Measurements from ENCODE around the gene TRIM43. TPM values are rescaled to one million over a fixed set of nuclear protein-coding genes. Genes with fewer than 3 reads are reported as not detected.
"Not testable (repeated sequence)": the region's sequence is repeated elsewhere in the genome, so short reads cannot be mapped to it uniquely, and the experiment has no call there.

The TRIM43 gene
- total and polyA plus RNA-seq, 4 donors: not detected

- H3K4me1 ChIP-seq (ENCODE audit: control insufficient read depth in 1 of 2, insufficient read depth in 2 of 2, low read length in 2 of 2); H3K27me3 ChIP-seq (ENCODE audit: control insufficient read depth in 1 of 2, insufficient read depth in 2 of 2, low read length in 1 of 2); intact Hi-C loops (cut with DNase I); H3K4me3 ChIP-seq (ENCODE audit: low read length in 2 of 2); DNase-seq; H3K27ac ChIP-seq (ENCODE audit: low read depth in 1 of 2, low read length in 2 of 2); H3K36me3 ChIP-seq (ENCODE audit: control insufficient read depth in 1 of 2, insufficient read depth in 2 of 2, low read length in 1 of 2); H3K9me3 ChIP-seq (ENCODE audit: control insufficient read depth, low read length); ATAC-seq (ENCODE audit: low FRiP score): not testable (repeated sequence)
- 85% methylated on average over 1 of the region's 1 CpG for WGBS, 2 donors
Observed at GRCh38 chr2:95584321-95584720, 7.5 kb upstream of the TRIM43 start.

- H3K4me3 ChIP-seq (ENCODE audit: low read length in 2 of 2); H3K4me1 ChIP-seq (ENCODE audit: control insufficient read depth in 1 of 2, insufficient read depth in 2 of 2, low read length in 2 of 2); DNase-seq; ATAC-seq (ENCODE audit: low FRiP score); H3K36me3 ChIP-seq (ENCODE audit: control insufficient read depth in 1 of 2, insufficient read depth in 2 of 2, low read length in 1 of 2); H3K27ac ChIP-seq (ENCODE audit: low read depth in 1 of 2, low read length in 2 of 2); H3K27me3 ChIP-seq (ENCODE audit: control insufficient read depth in 1 of 2, insufficient read depth in 2 of 2, low read length in 1 of 2); intact Hi-C loops (cut with DNase I); H3K9me3 ChIP-seq (ENCODE audit: control insufficient read depth, low read length): not testable (repeated sequence)
- 84% methylated on average over 4 of the region's 4 CpGs for WGBS, 2 donors
Observed at GRCh38 chr2:95589777-95590536, 1.8 kb upstream of the TRIM43 start.

- H3K4me3 ChIP-seq (ENCODE audit: low read length in 2 of 2); intact Hi-C loops (cut with DNase I); ATAC-seq (ENCODE audit: low FRiP score); H3K27ac ChIP-seq (ENCODE audit: low read depth in 1 of 2, low read length in 2 of 2); H3K27me3 ChIP-seq (ENCODE audit: control insufficient read depth in 1 of 2, insufficient read depth in 2 of 2, low read length in 1 of 2); H3K4me1 ChIP-seq (ENCODE audit: control insufficient read depth in 1 of 2, insufficient read depth in 2 of 2, low read length in 2 of 2); H3K36me3 ChIP-seq (ENCODE audit: control insufficient read depth in 1 of 2, insufficient read depth in 2 of 2, low read length in 1 of 2); H3K9me3 ChIP-seq (ENCODE audit: control insufficient read depth, low read length): not testable (repeated sequence)
- 87 to 90% methylated on average over 13 of the region's 13 CpGs for WGBS, 2 donors
- DNase-seq: peak in 1 of 2 donors; percentile 25
Observed at GRCh38 chr2:95592973-95593372, 1.2 kb downstream of the TRIM43 start.

- DNase-seq; H3K36me3 ChIP-seq (ENCODE audit: control insufficient read depth in 1 of 2, insufficient read depth in 2 of 2, low read length in 1 of 2); intact Hi-C loops (cut with DNase I); H3K4me1 ChIP-seq (ENCODE audit: control insufficient read depth in 1 of 2, insufficient read depth in 2 of 2, low read length in 2 of 2); H3K27ac ChIP-seq (ENCODE audit: low read depth in 1 of 2, low read length in 2 of 2); H3K9me3 ChIP-seq (ENCODE audit: control insufficient read depth, low read length); ATAC-seq (ENCODE audit: low FRiP score); H3K4me3 ChIP-seq (ENCODE audit: low read length in 2 of 2); H3K27me3 ChIP-seq (ENCODE audit: control insufficient read depth in 1 of 2, insufficient read depth in 2 of 2, low read length in 1 of 2): not testable (repeated sequence)
- WGBS, 2 donors: 38 to 41% methylated on average over 1 to 2 of the region's 2 CpGs
Observed at GRCh38 chr2:95595012-95595411, 3.2 kb downstream of the TRIM43 start.

GRCh38 chr2:95601301-95601700, 9.5 kb downstream of the TRIM43 start:
- H3K36me3 ChIP-seq (ENCODE audit: control insufficient read depth in 1 of 2, insufficient read depth in 2 of 2, low read length in 1 of 2); H3K4me3 ChIP-seq (ENCODE audit: low read length in 2 of 2); intact Hi-C loops (cut with DNase I); ATAC-seq (ENCODE audit: low FRiP score); H3K4me1 ChIP-seq (ENCODE audit: control insufficient read depth in 1 of 2, insufficient read depth in 2 of 2, low read length in 2 of 2); H3K9me3 ChIP-seq (ENCODE audit: control insufficient read depth, low read length); DNase-seq; H3K27ac ChIP-seq (ENCODE audit: low read depth in 1 of 2, low read length in 2 of 2); H3K27me3 ChIP-seq (ENCODE audit: control insufficient read depth in 1 of 2, insufficient read depth in 2 of 2, low read length in 1 of 2): not testable (repeated sequence)
- WGBS, 2 donors: no CpG with 5 or more reads among the region's 4 CpGs

GRCh38 chr2:95602146-95602545, 10.3 kb downstream of the TRIM43 start:
- intact Hi-C loops (cut with DNase I); H3K27ac ChIP-seq (ENCODE audit: low read depth in 1 of 2, low read length in 2 of 2); DNase-seq; H3K4me3 ChIP-seq (ENCODE audit: low read length in 2 of 2); H3K27me3 ChIP-seq (ENCODE audit: control insufficient read depth in 1 of 2, insufficient read depth in 2 of 2, low read length in 1 of 2); ATAC-seq (ENCODE audit: low FRiP score); H3K36me3 ChIP-seq (ENCODE audit: control insufficient read depth in 1 of 2, insufficient read depth in 2 of 2, low read length in 1 of 2); H3K9me3 ChIP-seq (ENCODE audit: control insufficient read depth, low read length); H3K4me1 ChIP-seq (ENCODE audit: control insufficient read depth in 1 of 2, insufficient read depth in 2 of 2, low read length in 2 of 2): not testable (repeated sequence)

- intact Hi-C loops (cut with DNase I); H3K4me3 ChIP-seq (ENCODE audit: low read length in 2 of 2); ATAC-seq (ENCODE audit: low FRiP score); H3K27me3 ChIP-seq (ENCODE audit: control insufficient read depth in 1 of 2, insufficient read depth in 2 of 2, low read length in 1 of 2); DNase-seq; H3K4me1 ChIP-seq (ENCODE audit: control insufficient read depth in 1 of 2, insufficient read depth in 2 of 2, low read length in 2 of 2); H3K27ac ChIP-seq (ENCODE audit: low read depth in 1 of 2, low read length in 2 of 2); H3K36me3 ChIP-seq (ENCODE audit: control insufficient read depth in 1 of 2, insufficient read depth in 2 of 2, low read length in 1 of 2); H3K9me3 ChIP-seq (ENCODE audit: control insufficient read depth, low read length): not testable (repeated sequence)
- WGBS, 2 donors: no CpG with 5 or more reads among the region's 3 CpGs
Observed at GRCh38 chr2:95608356-95608755, 16.6 kb downstream of the TRIM43 start.

- H3K9me3 ChIP-seq (ENCODE audit: control insufficient read depth, low read length); H3K27me3 ChIP-seq (ENCODE audit: control insufficient read depth in 1 of 2, insufficient read depth in 2 of 2, low read length in 1 of 2); DNase-seq; H3K27ac ChIP-seq (ENCODE audit: low read depth in 1 of 2, low read length in 2 of 2); intact Hi-C loops (cut with DNase I); ATAC-seq (ENCODE audit: low FRiP score); H3K4me1 ChIP-seq (ENCODE audit: control insufficient read depth in 1 of 2, insufficient read depth in 2 of 2, low read length in 2 of 2); H3K4me3 ChIP-seq (ENCODE audit: low read length in 2 of 2); H3K36me3 ChIP-seq (ENCODE audit: control insufficient read depth in 1 of 2, insufficient read depth in 2 of 2, low read length in 1 of 2): not testable (repeated sequence)
- WGBS, 2 donors: no CpG with 5 or more reads among the region's 2 CpGs
Observed at GRCh38 chr2:95609764-95610163, 18.0 kb downstream of the TRIM43 start.

- H3K27ac ChIP-seq (ENCODE audit: low read depth in 1 of 2, low read length in 2 of 2); H3K9me3 ChIP-seq (ENCODE audit: control insufficient read depth, low read length); H3K4me3 ChIP-seq (ENCODE audit: low read length in 2 of 2); H3K4me1 ChIP-seq (ENCODE audit: control insufficient read depth in 1 of 2, insufficient read depth in 2 of 2, low read length in 2 of 2); H3K27me3 ChIP-seq (ENCODE audit: control insufficient read depth in 1 of 2, insufficient read depth in 2 of 2, low read length in 1 of 2); ATAC-seq (ENCODE audit: low FRiP score); intact Hi-C loops (cut with DNase I); DNase-seq; H3K36me3 ChIP-seq (ENCODE audit: control insufficient read depth in 1 of 2, insufficient read depth in 2 of 2, low read length in 1 of 2): not testable (repeated sequence)
- no CpG with 5 or more reads among the region's 3 CpGs for WGBS, 2 donors
Observed at GRCh38 chr2:95613048-95613447, 21.2 kb downstream of the TRIM43 start.

Measured in aorta (tissue), 5 donors.